NCI-H1417 (cell line): ENCODE results near the gene PSMB2.
A peak's percentile ranks its signal among the peaks of the same experiment; 100 is the strongest.

Source experiments
- DNase-seq, 3 experiments: peaks; one replicate each; lab custom pipeline; 2025; lab: John Stamatoyannopoulos, UW

The PSMB2 gene

GRCh38 chr1:35556484-35557117 is 84.7 kb downstream of the PSMB2 start:
- DNase-seq, result peak in 1 of 3 experiments; percentile 49

- peak; percentile 19 to 96 (median 80) for DNase-seq
Measured at GRCh38 chr1:35555601-35556477, 85.5 kb downstream of the PSMB2 start.

DNA sequence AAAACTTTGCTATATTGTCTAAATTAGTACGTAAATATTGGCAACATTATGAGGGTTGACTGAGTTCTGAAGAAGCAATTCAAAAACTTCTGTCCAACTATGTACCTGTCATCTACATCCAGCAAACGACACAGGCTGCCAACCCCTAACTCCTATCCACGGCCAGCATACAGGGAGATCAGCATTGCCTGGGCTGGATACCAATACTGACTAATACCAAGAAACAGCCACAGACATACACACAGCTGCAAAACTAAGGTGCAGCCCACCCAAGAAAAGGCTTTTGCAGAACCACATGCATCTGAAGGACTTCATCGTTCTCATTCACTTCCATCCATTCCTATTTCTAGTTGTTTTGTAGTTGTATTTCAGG is 86.1 kb downstream of the PSMB2 start:
- no peak for DNase-seq

DNA sequence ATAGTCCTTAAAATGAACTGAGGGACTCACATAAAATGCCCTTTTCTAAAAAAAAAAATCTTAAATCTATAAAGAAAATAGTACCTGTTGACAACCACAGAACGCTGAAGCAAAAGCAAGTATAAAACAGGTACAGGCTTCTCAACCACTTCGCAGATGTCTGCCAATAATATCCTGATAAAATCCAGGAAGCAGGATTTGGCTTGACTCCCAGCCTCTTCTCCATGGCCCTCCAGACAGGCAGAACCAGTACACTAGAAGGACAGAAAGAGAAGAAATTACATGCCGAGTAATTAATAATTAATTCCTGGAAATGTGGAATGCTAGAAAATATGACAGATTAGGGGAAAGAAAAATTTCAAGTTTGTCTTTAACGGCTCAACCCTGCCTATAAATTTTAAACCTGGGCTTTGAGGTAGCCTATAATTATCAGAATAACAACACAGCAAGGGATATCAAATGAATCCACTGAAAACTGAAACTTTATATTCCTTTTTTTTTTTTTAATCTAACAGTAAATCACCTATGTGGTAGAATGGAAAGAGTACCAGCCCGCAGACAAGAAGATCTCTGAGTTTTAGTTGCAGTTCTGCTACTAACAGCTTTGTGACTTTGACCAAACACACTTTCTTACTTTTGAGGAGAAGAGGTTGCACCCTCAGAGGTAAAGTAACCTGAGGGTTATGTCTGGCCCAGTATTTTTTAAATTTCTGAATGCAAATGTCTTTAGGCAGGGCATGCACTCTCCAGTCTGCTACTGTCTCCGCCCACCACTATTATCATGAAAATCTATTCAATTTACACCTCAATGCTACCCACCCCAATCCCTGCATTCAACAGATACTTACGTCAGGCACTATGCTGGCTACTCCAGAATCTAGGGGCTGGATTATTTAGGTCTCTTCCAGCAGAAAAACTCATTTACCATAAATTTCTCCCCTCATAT is 86.8 kb downstream of the PSMB2 start:
- DNase-seq, result peak in 1 of 3 experiments; percentile 67

- DNase-seq, result peak in 1 of 3 experiments; percentile 62
Measured at GRCh38 chr1:35553851-35554250, 87.5 kb downstream of the PSMB2 start.
